Measurements from ENCODE around the gene FOXP2.
"Not testable (repeated sequence)": the region's sequence is repeated elsewhere in the genome, so short reads cannot be mapped to it uniquely, and the experiment has no call there.

Gene FOXP2

DNA sequence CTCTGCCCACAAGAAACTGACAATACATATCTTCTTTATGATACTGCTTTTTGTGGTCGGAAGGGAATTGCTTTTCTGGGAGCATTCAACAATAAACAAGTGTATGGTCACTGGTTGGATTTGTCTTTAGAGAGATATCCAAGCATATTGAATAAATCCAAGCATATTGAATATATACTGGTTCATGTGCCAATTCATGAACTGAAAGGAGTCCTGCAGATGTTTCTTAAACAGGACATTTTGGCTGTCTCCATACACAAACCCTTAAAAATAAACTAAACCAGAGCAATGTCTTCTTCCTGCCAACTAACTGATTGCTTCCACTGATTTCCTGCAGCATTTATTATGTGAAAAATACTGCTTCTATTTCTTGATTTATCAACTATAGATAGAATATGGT is 173.9 kb downstream of the FOXP2 start:
- DNase-seq (ENCODE audit: low read depth, low spot score) = no peak

DNA sequence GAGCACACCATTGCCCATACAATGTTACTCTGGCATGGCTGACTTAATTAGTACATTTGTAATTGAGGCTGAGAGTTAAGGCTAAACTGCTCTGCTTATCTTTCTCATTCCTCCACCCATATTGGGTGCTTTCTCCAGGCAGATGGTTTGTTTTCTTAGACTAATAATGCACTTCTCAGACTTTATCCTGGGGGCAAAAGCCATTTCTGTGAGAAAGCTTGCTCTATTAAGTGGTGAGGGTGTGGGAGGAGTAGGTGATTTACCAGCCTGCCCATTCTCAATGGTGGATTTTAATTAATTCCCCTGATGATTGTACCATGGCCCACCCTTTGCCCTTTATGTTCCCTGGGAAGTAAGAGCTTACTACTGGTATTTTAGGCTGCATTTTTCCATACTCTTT is 174.8 kb downstream of the FOXP2 start:
- no peak for DNase-seq (ENCODE audit: low read depth, low spot score)

DNA sequence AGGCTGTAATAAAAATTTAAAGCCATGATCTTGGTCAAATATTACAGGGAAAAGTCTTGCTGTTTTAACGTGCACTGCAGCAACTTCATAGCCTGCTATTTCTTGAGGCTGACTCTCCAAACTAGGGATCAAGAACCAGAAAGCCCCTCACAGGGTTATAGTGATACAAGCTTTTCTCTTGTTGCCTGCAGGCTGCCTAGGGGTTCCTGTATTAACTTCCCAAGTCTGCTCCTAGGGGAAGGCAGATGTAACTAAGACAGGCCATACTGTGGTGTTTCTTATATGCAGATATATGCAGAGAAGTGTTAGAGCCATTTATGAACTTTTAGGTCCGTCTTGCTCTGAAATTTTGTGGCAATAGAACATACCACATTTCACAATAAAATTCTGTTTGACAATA is 175.7 kb downstream of the FOXP2 start:
- no peak for DNase-seq (ENCODE audit: low read depth, low spot score)

DNA sequence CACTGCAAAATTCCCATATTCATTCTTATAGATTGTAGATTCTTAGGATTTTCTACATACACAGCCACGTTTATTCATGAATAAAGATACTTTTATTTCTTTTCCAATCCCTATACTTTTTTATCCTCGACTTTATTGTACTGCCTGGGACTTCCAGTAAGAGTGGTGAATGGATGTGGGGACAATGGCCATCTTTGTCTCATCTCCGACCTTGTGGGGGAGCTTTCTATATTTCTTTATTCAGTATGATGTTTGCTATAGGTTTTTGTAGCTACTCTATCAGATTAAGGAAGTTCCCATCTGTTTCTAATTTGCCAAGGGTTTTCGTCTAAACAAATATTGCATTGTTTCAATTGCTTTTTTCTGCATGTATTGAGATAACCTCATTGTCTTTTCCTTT is 184.3 kb downstream of the FOXP2 start:
- DNase-seq (ENCODE audit: low read depth, low spot score) = no peak

DNA sequence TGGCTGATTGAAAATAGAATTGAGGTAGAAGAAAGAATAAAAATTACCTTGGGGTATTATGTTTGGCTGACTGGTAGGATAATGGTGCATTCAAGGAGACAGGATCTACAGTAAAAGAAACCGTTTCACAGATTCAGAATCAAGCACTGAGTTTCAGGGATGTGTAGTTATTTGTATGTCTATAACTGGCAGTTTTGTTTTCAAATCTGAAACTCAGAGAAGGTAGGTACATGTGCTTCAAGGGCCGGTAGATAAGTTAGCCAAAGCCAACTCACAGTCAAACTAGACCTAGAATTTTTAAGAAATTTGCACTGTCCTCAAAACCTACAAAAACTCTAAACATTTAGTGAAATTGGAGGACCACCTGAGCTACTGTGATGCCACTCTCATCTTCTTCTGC is 191.5 kb downstream of the FOXP2 start:
- DNase-seq (ENCODE audit: low read depth, low spot score) = no peak

DNA sequence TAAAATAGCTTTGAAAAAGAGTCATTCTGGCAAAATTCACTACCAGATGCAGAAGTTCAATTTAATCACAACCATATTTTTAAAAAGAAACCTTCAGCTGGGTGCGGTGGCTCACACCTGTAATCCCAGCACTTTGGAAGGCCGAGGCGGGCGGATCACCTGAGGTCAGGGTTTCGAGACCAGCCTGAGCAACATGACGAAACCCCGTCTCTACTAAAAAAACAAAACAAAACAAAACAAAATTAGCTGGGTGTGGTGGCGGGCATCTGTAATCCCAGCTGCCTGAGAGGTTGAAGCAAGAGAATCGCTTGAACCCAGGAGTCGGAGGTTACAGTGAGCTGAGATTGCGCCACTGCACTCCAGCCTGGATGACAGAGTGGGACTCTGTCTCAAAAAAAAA is 194.2 kb downstream of the FOXP2 start:
- DNase-seq (ENCODE audit: low read depth, low spot score) = not testable (repeated sequence)

DNA sequence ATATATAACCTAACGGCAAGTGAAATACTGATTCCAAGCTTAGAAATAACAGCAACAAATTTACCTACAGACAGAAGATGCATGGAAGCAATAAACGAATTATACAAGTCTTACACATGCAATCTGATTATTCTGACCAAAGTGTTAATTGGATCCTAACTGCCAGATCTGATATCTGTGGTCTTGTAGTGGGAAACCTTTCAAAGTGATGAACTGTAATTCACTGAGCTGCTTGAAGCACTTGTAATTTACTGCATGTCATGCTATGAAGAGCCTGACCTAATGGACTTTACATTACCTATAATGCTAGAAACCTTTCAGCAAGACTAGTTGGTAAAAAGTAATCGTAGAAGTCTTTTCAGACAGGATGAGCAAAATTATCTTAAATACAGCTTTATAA is 205.6 kb downstream of the FOXP2 start:
- DNase-seq (ENCODE audit: low read depth, low spot score) = no peak

DNA sequence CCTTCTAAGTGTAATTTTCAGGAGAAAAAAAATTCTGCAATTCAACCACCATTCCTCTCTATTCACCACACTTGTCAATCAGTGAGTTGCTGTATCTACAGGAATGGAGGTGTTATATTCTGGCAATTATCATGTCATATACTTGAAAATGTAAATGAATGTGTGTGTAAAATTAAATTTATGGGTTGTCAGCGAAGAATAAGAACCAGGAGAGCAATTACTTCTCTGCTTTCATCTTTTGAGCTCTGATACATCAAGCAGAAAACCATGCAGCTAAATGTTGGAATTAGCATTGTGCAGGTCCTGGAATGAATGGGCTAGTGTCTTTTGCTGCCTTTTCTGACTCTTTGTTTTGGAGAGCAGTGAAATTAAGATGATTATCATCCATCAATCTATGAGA is 207.6 kb downstream of the FOXP2 start:
- no peak for DNase-seq (ENCODE audit: low read depth, low spot score)

DNA sequence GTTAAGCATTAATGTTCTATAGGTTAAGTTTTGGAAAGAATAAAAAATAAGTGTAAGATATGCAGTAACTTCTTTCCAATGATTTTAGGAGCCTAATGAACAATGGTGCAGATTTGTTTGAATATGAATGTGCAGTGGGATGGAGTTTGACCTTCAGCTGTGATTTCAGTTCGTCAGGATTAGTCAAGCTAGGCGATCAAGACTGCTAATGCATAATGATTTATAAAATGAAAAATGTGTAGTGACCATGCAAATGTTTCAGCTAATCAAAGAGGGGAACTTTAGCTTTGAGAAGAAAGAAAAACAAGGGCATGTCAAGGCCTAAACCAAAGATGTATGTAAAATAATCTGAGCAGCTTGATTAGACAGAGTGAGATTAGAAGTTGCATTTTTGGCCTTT is 208.5 kb downstream of the FOXP2 start:
- no peak for DNase-seq (ENCODE audit: low read depth, low spot score)

DNA sequence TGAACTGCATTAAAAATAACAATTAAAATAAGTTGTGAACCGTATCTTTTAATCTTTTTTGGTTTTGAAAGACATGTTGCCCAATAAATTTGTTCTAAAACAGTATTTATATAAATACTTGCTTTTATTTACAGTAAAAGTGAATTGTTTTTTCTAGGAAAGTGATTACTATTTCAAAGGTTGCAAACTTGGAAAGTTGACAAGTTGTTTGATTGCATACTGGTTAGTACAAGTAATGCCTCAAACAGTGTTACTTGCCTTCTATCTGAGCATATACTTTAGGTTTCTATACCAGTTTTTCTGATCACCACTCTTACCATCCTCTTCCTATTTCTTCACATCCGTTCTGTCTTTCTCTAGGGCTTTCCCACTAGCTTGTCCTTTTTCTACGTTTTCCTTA is 212.6 kb downstream of the FOXP2 start:
- no peak for DNase-seq (ENCODE audit: low read depth, low spot score)

DNA sequence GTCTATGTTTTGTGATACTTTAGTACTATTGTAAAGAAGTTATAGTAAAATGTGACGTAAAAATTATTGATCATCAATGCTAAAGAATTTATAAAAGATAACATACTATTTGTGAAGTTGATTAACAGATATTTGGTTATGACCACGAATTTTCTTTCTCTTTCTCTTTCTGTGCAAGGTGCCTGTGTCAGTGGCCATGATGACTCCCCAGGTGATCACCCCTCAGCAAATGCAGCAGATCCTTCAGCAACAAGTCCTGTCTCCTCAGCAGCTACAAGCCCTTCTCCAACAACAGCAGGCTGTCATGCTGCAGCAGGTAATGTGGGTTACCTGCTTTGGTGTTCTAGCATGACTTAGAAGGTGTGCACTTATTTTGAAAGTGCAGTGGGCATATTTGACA is 213.7 kb downstream of the FOXP2 start:
- DNase-seq (ENCODE audit: low read depth, low spot score) = no peak

DNA sequence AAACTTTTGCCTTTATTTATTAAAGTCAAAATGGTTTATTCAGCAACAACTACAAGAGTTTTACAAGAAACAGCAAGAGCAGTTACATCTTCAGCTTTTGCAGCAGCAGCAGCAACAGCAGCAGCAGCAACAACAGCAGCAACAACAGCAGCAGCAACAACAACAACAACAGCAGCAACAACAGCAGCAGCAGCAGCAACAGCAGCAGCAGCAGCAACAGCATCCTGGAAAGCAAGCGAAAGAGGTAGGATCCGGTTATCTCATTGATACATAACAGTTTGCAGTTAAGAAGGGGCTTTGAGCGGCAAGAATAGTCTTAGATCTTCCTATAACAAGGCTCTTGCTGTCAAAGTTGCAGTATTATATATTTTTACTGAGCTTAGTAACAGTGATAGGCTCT is 215.1 kb downstream of the FOXP2 start:
- no peak for DNase-seq (ENCODE audit: low read depth, low spot score)

DNA sequence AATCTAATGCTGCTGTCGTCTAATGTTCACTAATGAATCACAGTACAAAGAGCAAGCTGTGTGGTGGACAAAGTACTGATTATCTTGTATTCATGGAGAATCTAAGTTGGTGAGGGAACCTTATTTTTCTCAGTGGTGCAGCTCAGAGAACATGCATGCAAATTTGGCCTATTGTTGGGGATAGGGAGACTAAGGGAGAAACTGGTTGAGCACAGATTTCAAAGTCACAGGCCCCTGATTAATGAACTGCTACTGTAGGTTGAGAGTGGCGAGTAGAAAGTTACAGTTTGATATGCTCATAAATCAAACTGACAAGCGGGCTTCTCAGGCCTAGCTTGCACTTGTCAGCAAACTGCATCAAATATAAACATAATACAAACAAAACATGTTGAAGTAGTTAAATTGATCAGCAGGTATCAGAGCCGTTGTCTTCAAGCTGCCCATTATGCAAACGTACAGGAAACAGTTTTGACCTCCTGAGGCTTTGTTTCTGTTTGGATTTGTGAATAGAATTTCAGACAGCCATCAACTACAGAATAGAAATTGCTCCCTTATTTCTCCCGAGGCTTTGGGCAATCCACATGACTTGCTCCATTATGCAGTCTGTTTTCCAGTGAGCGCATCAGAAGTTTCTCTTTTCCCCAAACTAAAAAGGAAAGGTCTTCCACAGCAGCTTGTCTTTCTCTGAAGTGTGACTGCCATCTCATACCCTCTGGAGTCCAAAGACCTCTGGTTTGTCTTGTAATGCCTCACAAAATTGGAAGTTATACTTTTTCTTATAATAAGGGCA is 215.8 kb downstream of the FOXP2 start:
- no peak for DNase-seq (ENCODE audit: low read depth, low spot score)

DNA sequence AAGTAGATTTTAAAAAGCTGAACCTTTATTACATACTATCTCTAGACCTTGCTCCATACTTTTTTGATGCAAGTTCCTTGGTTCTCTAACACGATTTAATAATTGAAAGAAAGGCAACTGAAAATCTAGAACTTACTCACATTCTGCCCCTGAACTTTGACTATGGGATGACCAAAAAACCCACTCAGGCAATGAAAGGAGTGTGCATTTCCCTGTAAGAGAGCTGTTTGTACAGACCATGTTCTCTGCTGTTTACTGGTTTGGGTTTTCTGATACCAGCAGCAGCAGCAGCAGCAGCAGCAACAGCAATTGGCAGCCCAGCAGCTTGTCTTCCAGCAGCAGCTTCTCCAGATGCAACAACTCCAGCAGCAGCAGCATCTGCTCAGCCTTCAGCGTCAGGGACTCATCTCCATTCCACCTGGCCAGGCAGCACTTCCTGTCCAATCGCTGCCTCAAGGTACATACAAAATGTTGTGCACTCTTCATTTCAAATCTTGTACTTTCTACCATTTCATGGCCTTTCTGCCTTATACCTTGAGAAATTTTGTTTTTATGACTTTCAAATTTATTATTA is 216.7 kb downstream of the FOXP2 start:
- no peak for DNase-seq (ENCODE audit: low read depth, low spot score)

DNA sequence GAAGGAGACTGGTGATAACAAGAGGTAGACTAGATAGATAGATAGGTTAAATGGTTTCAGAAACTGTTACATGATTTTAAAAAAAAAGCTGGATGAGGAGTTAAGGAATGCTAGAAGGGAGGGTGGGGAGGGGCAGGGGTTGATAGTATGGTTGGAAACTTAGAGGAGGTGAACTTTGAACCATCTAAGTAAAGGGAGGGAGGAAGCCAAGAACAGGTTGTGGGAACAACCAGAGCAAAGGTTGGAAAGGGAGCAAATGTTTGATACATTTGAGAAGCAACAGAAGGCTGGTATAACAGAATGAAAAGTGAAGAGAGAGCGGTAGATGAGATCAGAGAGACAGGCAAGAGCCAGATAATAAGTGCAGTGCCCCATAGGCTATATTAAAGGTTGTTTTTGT is 224.8 kb downstream of the FOXP2 start:
- DNase-seq (ENCODE audit: low read depth, low spot score) = no peak

DNA sequence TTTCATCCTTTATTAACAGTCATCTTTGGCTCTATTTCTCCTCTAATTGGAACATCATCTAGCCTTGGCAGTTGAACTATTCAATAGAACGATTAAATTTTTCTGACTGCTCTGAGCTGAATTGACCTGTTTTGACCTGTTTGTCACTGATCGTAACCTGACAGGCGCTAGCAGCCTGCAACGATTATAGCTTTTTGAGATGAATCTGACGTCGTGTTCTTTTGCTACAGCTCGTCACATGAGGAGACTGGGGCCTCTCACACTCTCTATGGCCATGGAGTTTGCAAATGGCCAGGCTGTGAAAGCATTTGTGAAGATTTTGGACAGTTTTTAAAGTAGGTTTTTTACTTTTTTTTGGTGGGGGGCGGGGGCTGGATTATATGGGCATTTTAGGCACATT is 229.8 kb downstream of the FOXP2 start:
- no peak for DNase-seq (ENCODE audit: low read depth, low spot score)

DNA sequence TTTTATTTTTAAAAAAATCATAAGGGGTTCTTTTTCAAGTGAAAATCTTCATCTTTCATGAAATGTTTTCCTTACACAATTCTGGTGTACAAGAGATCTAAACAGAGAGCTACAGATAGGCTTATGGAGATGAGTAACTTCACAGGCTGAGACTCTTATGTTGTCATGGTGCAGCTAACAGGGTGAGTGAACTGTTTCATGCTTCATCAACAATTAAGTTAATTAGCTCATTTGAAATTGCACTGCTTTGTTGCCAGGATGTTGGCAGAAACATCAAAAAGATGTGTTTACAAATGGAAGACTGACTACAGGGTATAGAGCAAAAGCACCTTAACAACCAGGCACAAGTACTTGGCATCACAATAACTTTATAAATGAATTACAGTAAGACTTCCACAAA is 230.8 kb downstream of the FOXP2 start:
- DNase-seq (ENCODE audit: low read depth, low spot score) = no peak

DNA sequence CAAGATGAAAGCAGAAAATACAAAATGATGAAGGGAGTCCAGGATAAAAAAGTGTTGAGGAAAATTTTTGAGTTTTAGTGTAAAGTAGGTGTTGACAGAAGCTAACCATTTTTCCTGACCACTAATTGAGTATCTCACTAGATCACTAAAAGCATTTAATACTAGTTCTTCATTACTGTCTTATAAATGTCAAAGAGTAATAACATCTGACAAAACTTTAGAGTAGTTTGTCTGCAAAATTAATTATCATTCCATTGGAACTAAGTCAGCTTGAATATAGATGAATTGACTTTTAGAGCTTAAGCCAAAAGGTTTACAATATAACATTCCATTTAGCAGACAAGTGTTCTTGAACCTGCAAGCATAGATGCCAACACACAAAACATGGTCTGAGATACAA is 232.9 kb downstream of the FOXP2 start:
- no peak for DNase-seq (ENCODE audit: low read depth, low spot score)

DNA sequence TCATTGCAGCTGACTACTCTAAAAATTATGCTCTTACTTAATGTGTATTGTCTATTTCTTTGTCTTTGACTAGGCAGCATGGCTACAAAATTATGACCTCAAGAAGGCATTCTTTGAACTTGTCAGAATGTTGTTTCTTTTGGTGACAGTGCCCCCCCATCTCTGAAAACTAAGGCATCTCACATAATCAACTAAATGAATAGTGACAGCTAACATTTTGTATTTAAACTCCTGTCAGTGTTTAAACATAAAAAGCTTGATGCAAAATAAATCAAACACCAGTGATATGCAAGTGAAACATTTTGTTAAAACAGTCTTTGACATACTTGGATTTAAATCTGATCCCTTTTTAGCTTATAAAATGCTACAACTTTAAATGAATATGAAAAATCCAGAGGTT is 233.5 kb downstream of the FOXP2 start:
- DNase-seq (ENCODE audit: low read depth, low spot score) = no peak

DNA sequence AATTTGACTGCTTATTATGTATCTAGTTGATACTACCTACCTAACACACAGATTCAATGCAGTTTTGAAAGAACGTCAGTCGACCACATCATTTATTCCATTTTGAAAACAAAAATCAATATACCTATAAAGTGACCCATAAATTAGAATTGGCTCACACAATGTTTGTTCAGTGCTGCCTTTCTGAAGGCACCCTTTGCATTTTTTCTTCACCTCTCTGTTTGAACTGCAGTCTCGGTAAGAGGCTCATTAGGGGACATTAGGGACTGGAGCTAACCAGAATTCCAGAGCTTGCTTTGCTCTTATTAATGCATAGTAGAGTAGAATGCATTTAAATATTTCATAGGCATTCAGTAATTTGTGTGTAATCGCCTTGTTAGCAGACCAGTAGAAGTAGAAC is 234.1 kb downstream of the FOXP2 start:
- DNase-seq (ENCODE audit: low read depth, low spot score) = no peak

DNA sequence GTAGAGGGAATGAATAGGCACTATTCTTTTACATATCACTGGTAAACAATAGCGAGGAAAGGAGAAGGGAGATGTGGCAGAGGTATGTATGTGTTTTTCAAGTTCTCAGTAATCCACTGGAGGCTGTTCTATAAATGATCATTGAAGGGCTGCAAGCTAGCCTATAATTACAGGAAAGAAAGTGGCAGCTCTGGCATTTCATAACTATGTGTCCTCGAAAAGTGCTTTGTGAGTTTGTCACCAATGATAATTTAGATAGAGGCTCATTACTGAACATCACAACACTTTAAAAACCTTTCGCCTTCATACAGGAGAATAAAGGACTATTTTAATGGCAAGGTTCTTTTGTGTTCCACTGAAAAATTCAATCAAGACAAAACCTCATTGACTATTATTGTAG is 235.1 kb downstream of the FOXP2 start:
- no peak for DNase-seq (ENCODE audit: low read depth, low spot score)

DNA sequence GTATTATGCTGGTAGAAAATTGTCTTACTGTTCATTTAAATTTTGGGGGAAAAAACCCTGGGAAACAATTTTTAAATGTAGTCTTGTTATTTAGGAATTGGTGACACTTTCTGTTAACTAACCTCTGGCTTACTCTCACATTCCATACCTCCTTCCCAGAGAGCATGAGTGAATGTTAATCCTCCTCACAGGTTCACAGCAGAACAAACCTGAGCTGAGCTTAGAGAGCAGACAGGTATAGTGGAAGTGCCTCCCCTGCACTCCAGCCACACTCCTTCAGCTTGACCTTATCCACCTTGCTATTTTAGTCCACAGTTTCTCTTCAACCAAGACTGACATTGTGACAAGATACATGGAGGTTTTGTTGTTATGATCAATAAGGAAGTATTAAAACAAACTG is 235.9 kb downstream of the FOXP2 start:
- no peak for DNase-seq (ENCODE audit: low read depth, low spot score)

DNA sequence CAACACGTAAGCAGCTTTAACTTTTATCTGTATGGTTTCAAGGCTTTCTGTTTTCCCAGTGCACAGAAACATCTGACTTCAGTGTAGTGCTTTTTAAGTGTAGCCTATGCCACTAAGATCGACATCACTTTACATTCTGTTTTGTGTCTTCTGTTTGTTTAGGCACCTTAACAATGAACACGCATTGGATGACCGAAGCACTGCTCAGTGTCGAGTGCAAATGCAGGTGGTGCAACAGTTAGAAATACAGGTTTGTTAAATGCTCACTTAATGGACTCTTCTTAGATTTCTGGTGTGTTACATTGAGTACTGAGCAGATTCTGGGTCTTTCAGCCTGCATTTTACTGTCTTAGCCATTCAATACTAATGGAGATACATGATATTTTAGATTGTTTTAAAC is 237.4 kb downstream of the FOXP2 start:
- no peak for DNase-seq (ENCODE audit: low read depth, low spot score)

Data from activated naive CD8-positive, alpha-beta T cell treated with anti-CD3 and anti-CD28 coated beads, Interleukin-2, amount 50 U/mL, for 16 hours (primary cell).